HCT116 (cell line): ENCODE results near the gene GSTM4. TPM values are rescaled to one million over a fixed set of nuclear protein-coding genes. Genes with fewer than 3 reads are reported as not detected.

Source experiments
- ATAC-seq: fragments of 200-7000 bp; cut with Tn5 transposase; 2 replicates; pipeline ENCODE4 v1.9.1; 2020; ENCODE audit warnings: mild to moderate bottlenecking, moderate library complexity
- BruUV-seq: library from RNA; stranded (reverse); fragments of 400-500 nt; replicated peaks from 2 replicates; lab custom pipeline; 2021; lab: Mats Ljungman, UMichigan
- CTCF ChIA-PET: fragments of 300-600 bp; sonication (Branson Sonifier 250); formaldehyde crosslinking; loops from one replicate; lab custom pipeline; 2021; ENCODE audit warnings: antibody characterized with exemption; lab: Charles Lee
- POLR2A ChIA-PET: fragments of 300-600, 350-600 bp; sonication (Branson Sonifier 250); formaldehyde crosslinking; loops from one replicate; lab custom pipeline; 2021; ENCODE audit warnings: antibody characterized with exemption; lab: Charles Lee
- RAD21 ChIA-PET, 2 experiments: fragments of 300-600 bp; sonication (Branson Sonifier 250); formaldehyde crosslinking; loops; one replicate each; lab custom pipeline; 2023; ENCODE audit warnings: low total read pairs in 2 of 2; ENCODE audit not compliant: uncharacterized antibody in 2 of 2, unreplicated experiment in 2 of 2, low non-redundant PET in 1 of 2; lab: Charles Lee
- DNase-seq: peaks from one replicate; pipeline ENCODE4 v3.0.0-alpha.2; 2010; ENCODE audit warnings: low read depth, low spot score
- H2AFZ ChIP-seq: fragments of 200-600 bp; shearing (Covaris generic), sonication (generic); 2 replicates; pipeline ENCODE4 v1.6.1; 2017; ENCODE audit warnings: low read depth, mixed run types, mixed read lengths, antibody characterized with exemption, low read length; ENCODE audit not compliant: poor library complexity, severe bottlenecking
- H3K27ac ChIP-seq: 2 replicates; pipeline ENCODE4 v1.5.1; 2012; ENCODE audit warnings: low read depth, low read length
- H3K27me3 ChIP-seq: fragments of 200-600 bp; sonication (generic); 2 replicates; pipeline ENCODE4 v1.6.1; 2016; ENCODE audit warnings: mixed run types, low read length, mixed read lengths; ENCODE audit not compliant: insufficient read depth
- H3K36me3 ChIP-seq, 2 experiments: fragments of 200-500 bp in 1 of 2; fragments of 200-600 bp in 1 of 2; sonication (Bioruptor generic) in 1 of 2; sonication (generic) in 1 of 2; 2 replicates each; pipeline versions ENCODE4 v1.5.1 to v1.6.1; 2014 to 2016; ENCODE audit warnings: low read length in 2 of 2, inconsistent platforms in 1 of 2, mixed read lengths in 1 of 2, mixed run types in 1 of 2; ENCODE audit not compliant: insufficient read depth in 2 of 2, control insufficient read depth in 1 of 2
- H3K4me1 ChIP-seq, 2 experiments: fragments of 200-600 bp in 1 of 2; sonication (generic) in 1 of 2; 2 replicates each; pipeline versions ENCODE4 v1.5.1 to v1.6.1; 2012 to 2017; ENCODE audit warnings: low read length in 2 of 2, inconsistent platforms in 1 of 2, mild to moderate bottlenecking in 1 of 2, mixed read lengths in 1 of 2, mixed run types in 1 of 2, moderate library complexity in 1 of 2; ENCODE audit not compliant: insufficient read depth in 2 of 2, control insufficient read depth in 1 of 2
- H3K4me2 ChIP-seq: fragments of 200-600 bp; sonication (generic); 2 replicates; pipeline ENCODE4 v1.6.1; 2017; ENCODE audit warnings: mixed run types, low read length, mixed read lengths
- H3K4me3 ChIP-seq, 2 experiments: fragments of 200-600 bp in 1 of 2; sonication (generic) in 1 of 2; replicated peaks in 1 of 2; 2 replicates each; pipeline ENCODE4 v1.5.1; 2011 to 2016; ENCODE audit warnings: low read length in 2 of 2, control low read depth in 1 of 2, low read depth in 1 of 2, mild to moderate bottlenecking in 1 of 2, mixed read lengths in 1 of 2, mixed run types in 1 of 2
- H3K79me2 ChIP-seq: fragments of 200-600 bp; sonication (generic); 2 replicates; pipeline ENCODE4 v1.6.1; 2017; ENCODE audit warnings: mild to moderate bottlenecking, mixed run types, low read length, moderate library complexity, mixed read lengths; ENCODE audit not compliant: insufficient read depth
- H3K9ac ChIP-seq: fragments of 200-600 bp; sonication (generic); 2 replicates; pipeline ENCODE4 v1.6.1; 2016; ENCODE audit warnings: low read length, mixed read lengths
- H3K9me2 ChIP-seq: fragments of 200-600 bp; sonication (generic), shearing (Covaris generic); 2 replicates; pipeline ENCODE4 v1.6.1; 2017; ENCODE audit warnings: mixed run types, mild to moderate bottlenecking, moderate library complexity; ENCODE audit not compliant: insufficient read depth
- H3K9me3 ChIP-seq, 2 experiments: fragments of 200-500 bp in 1 of 2; fragments of 200-600 bp in 1 of 2; sonication (Bioruptor generic) in 1 of 2; sonication (generic) in 1 of 2; 2 replicates each; pipeline ENCODE4 v1.6.1; 2014 to 2017; ENCODE audit warnings: low read length in 2 of 2, mixed read lengths in 2 of 2, inconsistent platforms in 1 of 2, low read depth in 1 of 2, mild to moderate bottlenecking in 1 of 2, mixed run types in 1 of 2, moderate library complexity in 1 of 2; ENCODE audit not compliant: control insufficient read depth in 1 of 2, insufficient read depth in 1 of 2
- H4K20me1 ChIP-seq: fragments of 200-600 bp; sonication (generic), shearing (Covaris generic); 2 replicates; pipeline ENCODE4 v1.6.1; 2017; ENCODE audit warnings: mixed run types, mild to moderate bottlenecking, moderate library complexity; ENCODE audit not compliant: insufficient read depth
- CTCF ChIP-seq, 3 experiments: fragments of 200-600 bp in 1 of 3; sonication (generic) in 1 of 3; IDR thresholded peaks in 2 of 3; conservative IDR thresholded peaks in 1 of 3; 2 replicates each; pipeline ENCODE4 v1.5.1; 2012 to 2017; ENCODE audit warnings: low read depth in 2 of 3, low read length in 2 of 3, antibody characterized with exemption in 1 of 3, borderline replicate concordance in 1 of 3, control low read depth in 1 of 3, mild to moderate bottlenecking in 1 of 3, mixed read lengths in 1 of 3, mixed run types in 1 of 3, moderate library complexity in 1 of 3; ENCODE audit not compliant: insufficient read depth in 1 of 3
- FOSL1 ChIP-seq: IDR thresholded peaks from 2 replicates; pipeline ENCODE4 v1.6.1; 2012; ENCODE audit warnings: low read depth
- POLR2A ChIP-seq: IDR thresholded peaks from 2 replicates; pipeline ENCODE4 v1.7.0; 2011; ENCODE audit warnings: borderline replicate concordance; ENCODE audit not compliant: insufficient read depth, insufficient read length; ENCODE audit errors: extremely low read depth
- RAD21 ChIP-seq: IDR thresholded peaks from 2 replicates; pipeline ENCODE4 v1.6.1; 2012; ENCODE audit warnings: low read depth, mild to moderate bottlenecking
- SP1 ChIP-seq: IDR thresholded peaks from 2 replicates; pipeline ENCODE4 v1.6.1; 2012; ENCODE audit warnings: low read depth
- SRF ChIP-seq: IDR thresholded peaks from 2 replicates; pipeline ENCODE4 v1.6.1; 2012; ENCODE audit warnings: low read depth
- TCF7L2 ChIP-seq: IDR thresholded peaks from 2 replicates; pipeline ENCODE4 v1.7.0; 2011; ENCODE audit warnings: borderline replicate concordance, inconsistent platforms; ENCODE audit not compliant: insufficient read depth, insufficient read length; ENCODE audit errors: extremely low read depth
- ZFX ChIP-seq: fragments of 450-650 bp; IDR thresholded peaks from 2 replicates; pipeline ENCODE4 v1.6.1; 2017
- intact Hi-C: fragments of 100-400 bp; cut with micrococcal nuclease; formaldehyde crosslinking; loops from 2 replicates; pipeline ENCODE4 v1.10.0; 2022
- total RNA-seq: library from RNA; stranded (reverse); gene quantifications from one replicate; pipeline ENCODE4 v1.2.1, GENCODE V29; 2021; ENCODE audit not compliant: unreplicated experiment
- TF ChIP-seq, protein P1 (sequence below): IDR thresholded peaks from 2 replicates; pipeline ENCODE4 v1.6.1; 2012; ENCODE audit warnings: low read depth

Gene GSTM4
- total RNA-seq, 1 experiment from 2014 or later = 15.9 TPM

DNA sequence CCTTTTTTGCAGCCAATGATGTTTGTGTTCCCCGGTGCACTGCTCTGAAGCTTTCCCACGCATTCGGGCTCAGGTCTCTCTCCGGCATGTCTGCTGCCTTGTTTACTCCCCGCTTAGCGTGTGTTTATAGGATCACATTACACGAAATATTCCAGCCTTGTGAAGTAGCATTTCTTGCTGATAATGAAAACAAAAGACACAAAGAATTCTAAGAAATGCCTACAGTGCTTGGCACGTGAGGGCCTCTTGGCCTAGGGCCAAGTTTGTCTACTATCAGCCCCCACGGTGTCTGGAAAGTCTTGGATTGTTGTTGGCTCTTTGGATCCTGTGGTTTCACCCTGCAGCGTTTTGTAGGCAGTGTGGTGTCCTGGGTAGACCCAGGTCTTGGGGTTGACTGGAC lies 11.2 kb upstream of the GSTM4 start:
- Histone ChIP-seq H3K36me3 (no peaks in the 10 kb centered on the region), H3K4me1 (peaks cover 2 to 20% of the 10 kb centered on the region in 2 experiments), H3K79me2 (no peaks in the 10 kb centered on the region), H3K27me3 (no peaks in the 10 kb centered on the region), H3K9me3 (no peaks in the 10 kb centered on the region), H3K9ac (no peak overlapping the region), H4K20me1 (no peaks in the 10 kb centered on the region), H3K9me2 (no peaks in the 10 kb centered on the region), H3K4me2 (no peak overlapping the region), H2AFZ (no peak overlapping the region), H3K4me3 (no peak overlapping the region), H3K27ac (no peak overlapping the region)
- DNase-seq (no peak), ATAC-seq (no peak)
- intact Hi-C loops = no loop called here
- no TSS peak for BruUV-seq
- RAD21 ChIA-PET = no interaction called here
- CTCF ChIA-PET = no interaction called here
- POLR2A ChIA-PET = no interaction called here
- no peak for TF ChIP-seq FOSL1
- TF ChIP-seq, protein P1, sequence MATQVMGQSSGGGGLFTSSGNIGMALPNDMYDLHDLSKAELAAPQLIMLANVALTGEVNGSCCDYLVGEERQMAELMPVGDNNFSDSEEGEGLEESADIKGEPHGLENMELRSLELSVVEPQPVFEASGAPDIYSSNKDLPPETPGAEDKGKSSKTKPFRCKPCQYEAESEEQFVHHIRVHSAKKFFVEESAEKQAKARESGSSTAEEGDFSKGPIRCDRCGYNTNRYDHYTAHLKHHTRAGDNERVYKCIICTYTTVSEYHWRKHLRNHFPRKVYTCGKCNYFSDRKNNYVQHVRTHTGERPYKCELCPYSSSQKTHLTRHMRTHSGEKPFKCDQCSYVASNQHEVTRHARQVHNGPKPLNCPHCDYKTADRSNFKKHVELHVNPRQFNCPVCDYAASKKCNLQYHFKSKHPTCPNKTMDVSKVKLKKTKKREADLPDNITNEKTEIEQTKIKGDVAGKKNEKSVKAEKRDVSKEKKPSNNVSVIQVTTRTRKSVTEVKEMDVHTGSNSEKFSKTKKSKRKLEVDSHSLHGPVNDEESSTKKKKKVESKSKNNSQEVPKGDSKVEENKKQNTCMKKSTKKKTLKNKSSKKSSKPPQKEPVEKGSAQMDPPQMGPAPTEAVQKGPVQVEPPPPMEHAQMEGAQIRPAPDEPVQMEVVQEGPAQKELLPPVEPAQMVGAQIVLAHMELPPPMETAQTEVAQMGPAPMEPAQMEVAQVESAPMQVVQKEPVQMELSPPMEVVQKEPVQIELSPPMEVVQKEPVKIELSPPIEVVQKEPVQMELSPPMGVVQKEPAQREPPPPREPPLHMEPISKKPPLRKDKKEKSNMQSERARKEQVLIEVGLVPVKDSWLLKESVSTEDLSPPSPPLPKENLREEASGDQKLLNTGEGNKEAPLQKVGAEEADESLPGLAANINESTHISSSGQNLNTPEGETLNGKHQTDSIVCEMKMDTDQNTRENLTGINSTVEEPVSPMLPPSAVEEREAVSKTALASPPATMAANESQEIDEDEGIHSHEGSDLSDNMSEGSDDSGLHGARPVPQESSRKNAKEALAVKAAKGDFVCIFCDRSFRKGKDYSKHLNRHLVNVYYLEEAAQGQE = no peak

GRCh38 chr1:109649491-109649914 lies 6.4 kb upstream of the GSTM4 start:
- H3K4me1 ChIP-seq = peaks cover 0 to 3% of the 10 kb centered on the region in 2 experiments; a peak in 1 of 4 replicates
- ChIA-PET RAD21 (interaction anchor here (0.7 to 1.4 kb wide), 4 partner anchors 9 to 334 kb away, joined by 3 to 7 read pairs (median 3); no protein-coding TSS in a partner anchor), CTCF (interaction anchor here (0.9 to 3.5 kb wide), 11 partner anchors 9 to 335 kb away, joined by 3 to 57 read pairs (median 5); partner anchors contain the start of genes AHCYL1 and GNAI3), POLR2A (interaction anchor here (0.9 to 2.1 kb wide), 4 partner anchors 9 to 104 kb away, joined by 3 to 8 read pairs (median 4); partner anchors contain the start of gene GNAI3)
- peak; percentile 18 for DNase-seq
- H3K4me3 ChIP-seq = peak overlapping the region; percentile 8 to 42; a peak in 2 of 4 replicates
- ATAC-seq = peak; percentile 82
- intact Hi-C loops = loop anchor here (1.0 kb wide), 1 partner anchor 103 kb away; no protein-coding TSS in a partner anchor
- H3K4me2 ChIP-seq = peak overlapping the region; percentile 70
- H3K27ac ChIP-seq = no peak overlapping the region
- H2AFZ ChIP-seq = peak overlapping the region; percentile 49
- H3K9ac ChIP-seq = no peak overlapping the region
- no peaks in the 10 kb centered on the region for H3K9me2 ChIP-seq
- no peaks in the 10 kb centered on the region for H3K79me2 ChIP-seq
- no TSS peak for BruUV-seq
- H3K36me3 ChIP-seq = no peaks in the 10 kb centered on the region
- H3K9me3 ChIP-seq = no peaks in the 10 kb centered on the region
- H4K20me1 ChIP-seq = no peaks in the 10 kb centered on the region
- H3K27me3 ChIP-seq = peaks cover 10% of the 10 kb centered on the region; the same call in 1 of the 2 replicates
- TF ChIP-seq POLR2A = no peak
- peak; percentile 59 for TF ChIP-seq RAD21
- peak; percentile 33 to 45 (median 39); a peak in 4 of 6 replicates for TF ChIP-seq CTCF (IDR thresholded peaks at IDR 0.05 in 2 of 3, conservative IDR thresholded peaks at IDR 0.05 in 1 of 3; ENCODE audit: borderline replicate concordance in 1 of 3, insufficient read depth in 1 of 3, low read depth in 2 of 3, low read length in 2 of 3)
- TF ChIP-seq, protein P1 = no peak
- no peak for TF ChIP-seq TCF7L2
- TF ChIP-seq ZFX = no peak
- TF ChIP-seq SP1 = no peak
- no peak for TF ChIP-seq SRF
- TF ChIP-seq FOSL1 = no peak
